Ishikawa (cell line): ENCODE results near the gene B4GALT5.

Source experiments
- CEBPB ChIP-seq: IDR thresholded peaks from 2 replicates; pipeline ENCODE4 v1.6.1; 2012
- CREB1 ChIP-seq: IDR thresholded peaks from 2 replicates; pipeline ENCODE4 v1.6.1; 2012; ENCODE audit warnings: low read depth
- EGR1 ChIP-seq: IDR thresholded peaks from 2 replicates; pipeline ENCODE4 v1.6.1; 2012
- EP300 ChIP-seq: IDR thresholded peaks from 2 replicates; pipeline ENCODE4 v1.6.1; 2012; ENCODE audit warnings: borderline replicate concordance
- FOXM1 ChIP-seq: IDR thresholded peaks from 2 replicates; pipeline ENCODE4 v1.6.1; 2012; ENCODE audit warnings: low read depth, borderline replicate concordance
- MAX ChIP-seq: IDR thresholded peaks from 2 replicates; pipeline ENCODE4 v1.6.1; 2012
- NFIC ChIP-seq: IDR thresholded peaks from 2 replicates; pipeline ENCODE4 v1.6.1; 2012
- RAD21 ChIP-seq: IDR thresholded peaks from 2 replicates; pipeline ENCODE4 v1.6.1; 2012; ENCODE audit warnings: low read depth
- REST ChIP-seq: IDR thresholded peaks from 2 replicates; pipeline ENCODE4 v1.6.1; 2012; ENCODE audit warnings: low read depth, mild to moderate bottlenecking
- TAF1 ChIP-seq: IDR thresholded peaks from 2 replicates; pipeline ENCODE4 v1.6.1; 2012; ENCODE audit warnings: low read depth, mild to moderate bottlenecking
- TCF12 ChIP-seq: IDR thresholded peaks from 2 replicates; pipeline ENCODE4 v1.6.1; 2012; ENCODE audit warnings: low read depth
- TEAD4 ChIP-seq: IDR thresholded peaks from 2 replicates; pipeline ENCODE4 v1.6.1; 2012
- USF1 ChIP-seq: IDR thresholded peaks from 2 replicates; pipeline ENCODE4 v1.6.1; 2012
- YY1 ChIP-seq: IDR thresholded peaks from 2 replicates; pipeline ENCODE4 v1.6.1; 2012; ENCODE audit warnings: low read depth
- ZBTB7A ChIP-seq: IDR thresholded peaks from 2 replicates; pipeline ENCODE4 v1.6.1; 2012; ENCODE audit warnings: low read depth

B4GALT5 gene

GRCh38 chr20:49694450-49695071 lies 19.1 kb downstream of the B4GALT5 start:
- no peak for TF ChIP-seq TAF1
- TF ChIP-seq USF1, result no peak
- no peak for TF ChIP-seq TEAD4
- no peak for TF ChIP-seq RAD21
- no peak for TF ChIP-seq TCF12
- TF ChIP-seq ZBTB7A, result no peak
- TF ChIP-seq MAX, result no peak
- no peak for TF ChIP-seq NFIC
- no peak for TF ChIP-seq EP300
- no peak for TF ChIP-seq FOXM1
- TF ChIP-seq CREB1, result no peak
- TF ChIP-seq YY1, result no peak
- TF ChIP-seq REST, result no peak
- no peak for TF ChIP-seq EGR1
- no peak for TF ChIP-seq CEBPB

- no peak for TF ChIP-seq TAF1
- TF ChIP-seq FOXM1, result no peak
- TF ChIP-seq CEBPB, result no peak
- TF ChIP-seq CREB1, result no peak
- no peak for TF ChIP-seq NFIC
- no peak for TF ChIP-seq MAX
- no peak for TF ChIP-seq USF1
These were observed 20.1 kb downstream of the B4GALT5 start for GRCh38 chr20:49693435-49694171.

- TF ChIP-seq EGR1 (no peak), TAF1 (no peak), EP300 (no peak), RAD21 (no peak), CREB1 (no peak), CEBPB (no peak), FOXM1 (no peak)
These were observed 20.7 kb downstream of the B4GALT5 start for GRCh38 chr20:49692941-49693340.

GRCh38 chr20:49691818-49692568 lies 21.7 kb downstream of the B4GALT5 start:
- TF ChIP-seq TAF1 (no peak), REST (no peak), RAD21 (no peak), EP300 (no peak), TEAD4 (no peak), CEBPB (no peak), EGR1 (no peak), NFIC (no peak), YY1 (no peak), USF1 (no peak), TCF12 (no peak), CREB1 (no peak), FOXM1 (no peak), MAX (no peak)
